ENCODE results near the gene GNG11. TPM values are rescaled to one million over a fixed set of nuclear protein-coding genes. Genes with fewer than 3 reads are reported as not detected.

GNG11 gene
- 35.1 and 48.0 TPM in 2 replicates for total RNA-seq

DNA sequence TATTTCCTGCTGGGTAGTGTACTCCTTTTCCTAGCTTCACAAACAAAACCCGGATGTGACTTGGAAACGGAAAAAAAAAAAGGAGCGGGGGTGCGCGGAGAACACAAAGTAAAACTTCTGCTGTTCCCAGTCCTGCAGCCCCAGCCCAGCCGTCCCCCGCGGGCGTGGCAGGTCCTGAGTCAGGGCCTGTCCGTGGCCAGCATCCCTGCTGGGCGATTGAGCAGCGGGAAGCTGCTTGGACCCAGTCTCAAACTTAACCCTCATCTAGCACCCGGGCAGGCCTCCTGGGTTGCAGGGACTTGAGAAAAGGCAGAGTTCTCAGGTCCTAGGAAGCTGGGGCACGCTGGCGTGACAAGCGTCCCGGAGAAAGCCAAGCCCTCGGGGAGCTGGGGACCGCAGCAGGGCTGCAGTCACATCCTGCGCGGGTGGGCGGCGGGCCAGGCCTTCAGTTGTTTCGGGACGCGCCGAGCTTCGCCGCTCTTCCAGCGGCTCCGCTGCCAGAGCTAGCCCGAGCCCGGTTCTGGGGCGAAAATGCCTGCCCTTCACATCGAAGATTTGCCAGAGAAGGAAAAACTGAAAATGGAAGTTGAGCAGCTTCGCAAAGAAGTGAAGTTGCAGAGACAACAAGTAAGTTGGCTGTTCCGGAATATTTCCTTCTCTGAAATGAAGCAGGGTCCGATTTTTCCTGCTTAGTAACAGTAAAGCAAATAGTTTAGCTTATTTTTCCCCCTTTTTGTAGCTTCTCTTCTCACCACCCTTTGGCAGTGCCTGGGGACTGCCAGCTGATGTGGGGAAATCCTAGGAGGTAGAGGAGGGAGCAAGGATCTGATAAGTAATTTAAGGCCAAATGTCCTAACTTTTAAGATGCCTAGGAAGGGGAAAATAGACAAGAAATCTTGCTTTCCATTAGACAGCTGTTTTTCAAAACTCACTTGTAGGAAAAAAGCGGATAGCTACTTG lies at the start of gene GNG11:
TSS of gene GNG11 (plus strand) at position 129 of the 960 bp plus-strand sequence. CDS start at position 532, 403 bp downstream.

DNA sequence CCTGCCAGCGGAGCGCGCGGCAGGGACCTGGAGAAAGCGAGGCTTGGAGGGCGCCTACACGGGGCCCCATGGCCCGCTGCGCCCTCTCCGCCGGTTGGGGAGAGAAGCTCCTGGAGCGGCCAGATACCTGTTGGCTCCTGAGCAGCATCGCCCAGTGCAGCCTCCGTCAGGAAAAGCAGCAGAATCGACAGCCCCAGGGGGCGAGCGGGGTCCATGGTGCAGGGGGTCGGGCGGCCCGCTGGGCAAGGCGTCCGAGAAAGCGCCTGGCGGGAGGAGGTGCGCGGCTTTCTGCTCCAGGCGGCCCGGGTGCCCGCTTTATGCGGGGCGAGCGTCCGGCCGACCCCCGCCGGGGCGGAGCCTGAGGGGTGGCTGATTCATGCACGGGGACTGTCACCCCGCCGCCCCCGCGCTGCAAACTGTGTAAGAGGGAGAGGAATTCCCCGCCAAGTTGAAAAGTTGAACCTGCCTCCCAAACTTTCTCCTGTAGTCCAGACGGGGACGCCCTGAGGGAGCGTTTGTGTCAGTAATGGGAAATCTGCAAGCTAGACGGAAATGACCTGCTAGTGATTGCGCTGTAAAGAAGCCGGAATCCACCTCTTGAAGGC lies 31.0 kb upstream of the GNG11 start, which contains the start of gene TFPI2:
TSS of gene TFPI2 (minus strand) at position 290 of the 605 bp plus-strand sequence. CDS start at position 215, 75 bp downstream.

DNA sequence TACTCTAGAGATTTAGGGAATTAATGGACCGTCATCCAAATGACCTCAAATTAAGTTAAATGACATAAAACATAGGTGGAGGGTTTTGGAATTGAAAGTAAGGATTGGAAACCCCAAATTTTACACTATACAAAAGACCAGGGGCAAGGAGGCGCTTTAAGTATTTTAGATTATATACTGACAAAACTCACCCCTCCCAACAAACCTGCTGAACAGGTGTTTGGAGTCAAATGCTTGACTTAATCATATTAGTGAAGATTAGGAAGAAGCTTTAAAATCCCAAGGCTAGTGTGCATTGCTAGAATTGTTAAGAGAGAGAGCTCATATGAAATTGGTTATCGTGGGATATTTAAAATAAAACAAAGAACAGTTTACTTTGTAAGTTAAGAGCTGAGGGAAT lies 15.3 kb upstream of the GNG11 start, which contains the start of gene GNGT1:
TSS of gene GNGT1 (plus strand) at position 301 of the 400 bp plus-strand sequence. CDS start 180 bp downstream, outside the sequence.

Other genes with a start within 250 kb of the GNG11 start
- gene TFPI2, start 31.0 kb upstream of the GNG11 start, total RNA-seq = 87.4 and 112 TPM in 2 replicates
- gene GNGT1, start 15.2 kb upstream of the GNG11 start, total RNA-seq = not detected in 2 replicates
- gene BET1, start 82.6 kb downstream of the GNG11 start, total RNA-seq = 39.8 and 41.4 TPM in 2 replicates

Data from cardiac ventricle fibroblast (primary cell).